SK-N-MC (cell line): Measurements from ENCODE around the gene CCDC78.

Experiments used
- EZH2 ChIP-seq: fragments of 200-600 bp; sonication (generic); IDR thresholded peaks from one replicate; pipeline ENCODE4 v1.6.1; 2017; ENCODE audit warnings: antibody characterized with exemption
- FOXP2 ChIP-seq: optimal IDR thresholded peaks from 2 replicates; pipeline ENCODE3; 2011; ENCODE audit warnings: mild to moderate bottlenecking, moderate library complexity; ENCODE audit not compliant: insufficient read depth; ENCODE audit errors: extremely low read length, control extremely low read depth
- POLR2AphosphoS5 ChIP-seq: IDR thresholded peaks from 2 replicates; pipeline ENCODE4 v1.6.1; 2012; ENCODE audit warnings: mild to moderate bottlenecking, low read depth, low read length, borderline replicate concordance

- no peak for TF ChIP-seq EZH2
- no peak for TF ChIP-seq POLR2AphosphoS5
- TF ChIP-seq FOXP2 = no peak
Measured at GRCh38 chr16:680625-680945, 45.7 kb downstream of the CCDC78 start.
